HG03571 (cell line): Measurements from ENCODE around the gene SP7.
"Not testable (repeated sequence)": the region's sequence is repeated elsewhere in the genome, so short reads cannot be mapped to it uniquely, and the experiment has no call there.

Source experiments
- ATAC-seq: cut with Tn5 transposase; IDR thresholded peaks from one replicate; pipeline ENCODE4 v1.9.1; 2021; ENCODE audit not compliant: unreplicated experiment

Gene SP7

GRCh38 chr12:53347905-53348304 lies 11.8 kb upstream of the SP7 start:
- no peak for ATAC-seq

GRCh38 chr12:53346491-53346890 lies 10.3 kb upstream of the SP7 start:
- no peak for ATAC-seq

GRCh38 chr12:53345486-53346188 lies 9.5 kb upstream of the SP7 start:
- no peak for ATAC-seq

GRCh38 chr12:53344824-53345485 lies 8.8 kb upstream of the SP7 start:
- ATAC-seq = peak; percentile 56

- ATAC-seq = no peak
Measured at GRCh38 chr12:53344487-53344823, 8.3 kb upstream of the SP7 start.

GRCh38 chr12:53343969-53344368 lies 7.8 kb upstream of the SP7 start:
- no peak for ATAC-seq

GRCh38 chr12:53343449-53343848 lies 7.3 kb upstream of the SP7 start:
- no peak for ATAC-seq

- ATAC-seq = no peak
Measured at GRCh38 chr12:53340398-53340797, 4.2 kb upstream of the SP7 start.

GRCh38 chr12:53338916-53339315 lies 2.8 kb upstream of the SP7 start:
- no peak for ATAC-seq

GRCh38 chr12:53338017-53338416 lies 1.9 kb upstream of the SP7 start:
- ATAC-seq = no peak

GRCh38 chr12:53334822-53335221 lies 1.3 kb downstream of the SP7 start:
- no peak for ATAC-seq

- no peak for ATAC-seq
Measured at GRCh38 chr12:53333845-53334244, 2.3 kb downstream of the SP7 start.

GRCh38 chr12:53333289-53333688 lies 2.9 kb downstream of the SP7 start:
- ATAC-seq = no peak

- no peak for ATAC-seq
Measured at GRCh38 chr12:53332744-53333143, 3.4 kb downstream of the SP7 start.

- not testable (repeated sequence) for ATAC-seq
Measured at GRCh38 chr12:53332339-53332738, 3.8 kb downstream of the SP7 start.

GRCh38 chr12:53330671-53331070 lies 5.5 kb downstream of the SP7 start:
- no peak for ATAC-seq

GRCh38 chr12:53328043-53328435 lies 8.1 kb downstream of the SP7 start:
- no peak for ATAC-seq

GRCh38 chr12:53327435-53328042 lies 8.6 kb downstream of the SP7 start:
- ATAC-seq = no peak

- ATAC-seq = no peak
Measured at GRCh38 chr12:53326460-53327185, 9.5 kb downstream of the SP7 start.

- ATAC-seq = no peak
Measured at GRCh38 chr12:53325511-53326061, 10.6 kb downstream of the SP7 start.

- ATAC-seq = peak; percentile 40
Measured at GRCh38 chr12:53324779-53325510, 11.2 kb downstream of the SP7 start.
